ENCODE data around the gene CBARP. TPM values are rescaled to one million over a fixed set of nuclear protein-coding genes. Genes with fewer than 3 reads are reported as not detected.
A peak's percentile ranks its signal among the peaks of the same experiment; 100 is the strongest.

Gene CBARP
- total RNA-seq, 2 donors from 2014 or later = 21.5 to 28.5 TPM

DNA sequence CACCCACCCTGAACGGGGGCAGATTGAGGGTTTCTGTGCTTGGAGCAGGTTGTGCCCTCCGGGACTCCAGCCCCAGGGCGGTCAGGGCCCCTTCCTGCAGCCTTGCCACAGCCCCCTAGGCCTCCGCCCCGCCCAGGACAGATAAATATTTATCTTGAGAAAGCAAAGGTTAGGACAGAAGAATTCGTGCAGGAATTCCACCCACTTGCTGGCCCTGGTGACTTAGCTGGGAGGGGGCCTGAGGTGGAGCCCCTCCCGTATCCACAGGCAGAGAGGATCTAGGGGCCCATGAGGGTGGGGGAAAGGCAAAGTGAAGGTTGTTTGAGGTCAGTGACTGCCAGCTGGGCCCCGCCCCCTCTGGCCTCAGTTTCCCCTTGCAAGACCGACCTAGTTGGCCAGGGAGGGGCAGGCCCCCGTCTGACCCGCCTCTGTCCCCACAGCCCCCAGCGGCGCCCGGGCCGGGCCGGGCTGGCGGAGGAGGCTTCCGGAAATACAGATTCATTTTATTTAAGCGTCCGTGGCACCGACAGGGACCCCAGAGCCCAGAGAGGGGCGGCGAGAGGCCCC, 15.8 kb upstream of the CBARP start:
- DNase-seq = no peak
- Histone ChIP-seq H3K4me1 (ENCODE audit: control insufficient read depth, insufficient read depth, low read length) (peaks cover 5% of the 10 kb centered on the region), H3K36me3 (ENCODE audit: control insufficient read depth, insufficient read depth, low read length) (peaks cover 59% of the 10 kb centered on the region), H3K4me3 (ENCODE audit: low read length) (peak overlapping the region; percentile 40), H3K9me3 (ENCODE audit: control insufficient read depth, low read length) (no peaks in the 10 kb centered on the region), H3K27ac (ENCODE audit: low read depth, low read length) (peak overlapping the region; percentile 53), H3K9ac (ENCODE audit: extremely low read depth, low read length, poor library complexity, severe bottlenecking) (peak overlapping the region; percentile 20), H3K27me3 (ENCODE audit: control insufficient read depth, insufficient read depth, low read length, poor library complexity, severe bottlenecking) (no peaks in the 10 kb centered on the region)
- peak overlapping the region; percentile 35 for H3K27ac Mint-ChIP-seq
- TF ChIP-seq, protein P1, sequence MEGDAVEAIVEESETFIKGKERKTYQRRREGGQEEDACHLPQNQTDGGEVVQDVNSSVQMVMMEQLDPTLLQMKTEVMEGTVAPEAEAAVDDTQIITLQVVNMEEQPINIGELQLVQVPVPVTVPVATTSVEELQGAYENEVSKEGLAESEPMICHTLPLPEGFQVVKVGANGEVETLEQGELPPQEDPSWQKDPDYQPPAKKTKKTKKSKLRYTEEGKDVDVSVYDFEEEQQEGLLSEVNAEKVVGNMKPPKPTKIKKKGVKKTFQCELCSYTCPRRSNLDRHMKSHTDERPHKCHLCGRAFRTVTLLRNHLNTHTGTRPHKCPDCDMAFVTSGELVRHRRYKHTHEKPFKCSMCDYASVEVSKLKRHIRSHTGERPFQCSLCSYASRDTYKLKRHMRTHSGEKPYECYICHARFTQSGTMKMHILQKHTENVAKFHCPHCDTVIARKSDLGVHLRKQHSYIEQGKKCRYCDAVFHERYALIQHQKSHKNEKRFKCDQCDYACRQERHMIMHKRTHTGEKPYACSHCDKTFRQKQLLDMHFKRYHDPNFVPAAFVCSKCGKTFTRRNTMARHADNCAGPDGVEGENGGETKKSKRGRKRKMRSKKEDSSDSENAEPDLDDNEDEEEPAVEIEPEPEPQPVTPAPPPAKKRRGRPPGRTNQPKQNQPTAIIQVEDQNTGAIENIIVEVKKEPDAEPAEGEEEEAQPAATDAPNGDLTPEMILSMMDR (conservative IDR thresholded peaks at IDR 0.05) = no peak
- H3K4me1 Mint-ChIP-seq = peaks cover 11% of the 10 kb centered on the region
- peaks cover 51% of the 10 kb centered on the region for H3K36me3 Mint-ChIP-seq (ENCODE audit: low read depth)
- H3K9me3 Mint-ChIP-seq = no peaks in the 10 kb centered on the region
- no peaks in the 10 kb centered on the region for H3K27me3 Mint-ChIP-seq (ENCODE audit: insufficient read depth)
- 90 to 97% methylated on average over 11 to 23 of the region's 23 CpGs for WGBS, 2 experiments (ENCODE audit: insufficient coverage in 1 of 2, insufficient read length in 1 of 2)
- peak overlapping the region; percentile 19 for H3K4me3 Mint-ChIP-seq

DNA sequence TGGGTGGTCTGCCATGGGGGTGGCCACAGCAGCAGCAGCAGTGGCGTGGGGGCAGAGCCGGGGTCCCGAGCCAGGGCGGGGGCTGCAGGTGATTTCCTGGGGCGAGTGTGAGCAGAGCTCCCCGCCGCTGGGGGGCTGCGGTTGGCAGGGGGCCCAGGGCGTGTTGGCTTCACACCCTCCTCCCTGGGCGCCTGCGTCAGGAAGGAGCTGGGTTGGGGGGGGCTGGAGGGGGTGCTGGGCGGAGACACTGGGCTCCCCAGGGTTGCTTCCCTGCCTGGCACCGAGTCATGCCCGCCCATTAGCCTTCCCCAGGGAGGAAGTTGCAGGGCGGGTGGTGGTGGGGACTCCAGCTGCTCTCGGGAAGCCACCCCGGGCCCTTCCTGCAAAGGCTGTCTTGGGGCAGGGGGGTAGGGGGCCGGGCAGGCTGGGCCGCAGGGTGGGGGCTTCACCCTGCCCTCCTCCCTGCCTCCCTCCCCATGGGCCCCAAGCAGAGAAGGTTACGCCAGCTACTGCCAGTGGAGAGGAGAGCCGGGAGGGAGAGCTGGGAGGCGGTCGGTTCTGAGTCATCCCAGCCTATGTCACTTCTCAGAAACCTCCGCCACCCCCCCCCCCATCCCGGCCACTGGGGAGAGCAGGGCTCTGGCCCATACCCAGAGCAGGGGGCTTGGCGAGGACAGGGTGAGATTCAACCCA, 15.2 kb upstream of the CBARP start:
- Mint-ChIP-seq H3K27me3 (ENCODE audit: insufficient read depth) (no peaks in the 10 kb centered on the region), H3K27ac (peak overlapping the region; percentile 35), H3K36me3 (ENCODE audit: low read depth) (peaks cover 46% of the 10 kb centered on the region), H3K4me3 (peak overlapping the region; percentile 87), H3K4me1 (peaks cover 6% of the 10 kb centered on the region), H3K9me3 (no peaks in the 10 kb centered on the region)
- peak overlapping the region; percentile 85 for H3K4me3 ChIP-seq (ENCODE audit: low read length)
- H3K9me3 ChIP-seq (ENCODE audit: control insufficient read depth, low read length) = no peaks in the 10 kb centered on the region
- H3K27ac ChIP-seq (ENCODE audit: low read depth, low read length) = peak overlapping the region; percentile 76
- peak overlapping the region; percentile 95 for H3K9ac ChIP-seq (ENCODE audit: extremely low read depth, low read length, poor library complexity, severe bottlenecking)
- TF ChIP-seq, protein P1 (conservative IDR thresholded peaks at IDR 0.05) = no peak
- H3K27me3 ChIP-seq (ENCODE audit: control insufficient read depth, insufficient read depth, low read length, poor library complexity, severe bottlenecking) = no peaks in the 10 kb centered on the region
- peaks cover 5% of the 10 kb centered on the region for H3K4me1 ChIP-seq (ENCODE audit: control insufficient read depth, insufficient read depth, low read length)
- 40 to 66% methylated on average over 3 to 23 of the region's 26 CpGs for whole genome bisulfite sequencing, 2 experiments (ENCODE audit: insufficient coverage in 1 of 2, insufficient read length in 1 of 2)
- peak; percentile 65 for DNase-seq
- peaks cover 55% of the 10 kb centered on the region for H3K36me3 ChIP-seq (ENCODE audit: control insufficient read depth, insufficient read depth, low read length)

DNA sequence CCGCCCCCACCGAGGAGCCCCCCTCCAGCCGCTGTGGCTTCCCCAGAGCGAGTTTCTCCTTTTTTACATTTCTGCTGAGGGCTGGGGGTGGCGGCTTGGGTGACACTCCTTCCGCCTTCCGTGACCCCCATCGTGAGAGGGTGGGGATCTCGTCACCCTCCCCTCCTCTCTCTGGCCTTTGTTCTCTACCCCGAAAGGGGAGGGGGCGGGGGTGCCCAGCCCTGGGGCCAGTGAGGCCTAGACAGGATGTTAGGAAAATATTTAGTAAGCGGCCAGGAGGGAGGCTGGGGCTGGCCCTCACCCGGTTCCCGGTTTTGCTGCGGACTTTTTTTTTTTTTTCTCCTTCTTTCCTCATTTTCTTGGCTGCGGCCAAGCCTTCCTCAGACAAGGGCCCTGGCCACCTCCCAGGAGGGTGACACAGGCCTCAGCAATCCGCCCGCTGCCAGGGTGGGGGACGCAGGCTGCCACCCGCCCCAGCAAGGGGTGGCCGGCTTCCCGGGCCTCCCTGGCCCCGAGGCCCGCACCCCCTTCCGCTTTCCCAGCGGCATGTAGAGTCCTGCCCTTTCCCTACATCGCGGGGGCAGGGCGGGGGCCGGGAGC, 14.5 kb upstream of the CBARP start:
- Mint-ChIP-seq H3K27ac (no peak overlapping the region), H3K36me3 (ENCODE audit: low read depth) (peaks cover 40% of the 10 kb centered on the region), H3K4me3 (peak overlapping the region; percentile 87), H3K9me3 (no peaks in the 10 kb centered on the region), H3K27me3 (ENCODE audit: insufficient read depth) (no peaks in the 10 kb centered on the region), H3K4me1 (peaks cover under 1% of the 10 kb centered on the region)
- H3K9me3 ChIP-seq (ENCODE audit: control insufficient read depth, low read length) = no peaks in the 10 kb centered on the region
- no peaks in the 10 kb centered on the region for H3K27me3 ChIP-seq (ENCODE audit: control insufficient read depth, insufficient read depth, low read length, poor library complexity, severe bottlenecking)
- H3K9ac ChIP-seq (ENCODE audit: extremely low read depth, low read length, poor library complexity, severe bottlenecking) = peak overlapping the region; percentile 95
- DNase-seq = no peak
- H3K27ac ChIP-seq (ENCODE audit: low read depth, low read length) = peak overlapping the region; percentile 91
- H3K36me3 ChIP-seq (ENCODE audit: control insufficient read depth, insufficient read depth, low read length) = peaks cover 49% of the 10 kb centered on the region
- H3K4me1 ChIP-seq (ENCODE audit: control insufficient read depth, insufficient read depth, low read length) = peaks cover 5% of the 10 kb centered on the region
- WGBS, 2 experiments (ENCODE audit: insufficient coverage in 1 of 2, insufficient read length in 1 of 2) = 39 to 41% methylated on average over 9 to 29 of the region's 30 CpGs
- TF ChIP-seq, protein P1 (conservative IDR thresholded peaks at IDR 0.05) = no peak
- peak overlapping the region; percentile 85 for H3K4me3 ChIP-seq (ENCODE audit: low read length)

Measured in endodermal cell (in vitro differentiated cells).